HG03095 (cell line): ENCODE measurements around the gene PDE11A.
"Not testable (repeated sequence)": the region's sequence is repeated elsewhere in the genome, so short reads cannot be mapped to it uniquely, and the experiment has no call there.

Source experiments
- ATAC-seq: cut with Tn5 transposase; IDR thresholded peaks from one replicate; pipeline ENCODE4 v1.9.1; 2021; ENCODE audit warnings: moderate library complexity; ENCODE audit not compliant: unreplicated experiment

PDE11A gene

GRCh38 chr2:177828557-177828956 is 244.0 kb downstream of the PDE11A start:
- no peak for ATAC-seq

GRCh38 chr2:177826897-177827296 is 245.7 kb downstream of the PDE11A start:
- ATAC-seq = no peak

GRCh38 chr2:177822941-177823340 is 249.6 kb downstream of the PDE11A start:
- ATAC-seq = no peak

- ATAC-seq = no peak
Measured at GRCh38 chr2:177818412-177818811, 254.2 kb downstream of the PDE11A start.

GRCh38 chr2:177817300-177817699 is 255.3 kb downstream of the PDE11A start:
- ATAC-seq = no peak

GRCh38 chr2:177816766-177817165 is 255.8 kb downstream of the PDE11A start:
- ATAC-seq = no peak

GRCh38 chr2:177812713-177813396 is 259.7 kb downstream of the PDE11A start:
- no peak for ATAC-seq

GRCh38 chr2:177810906-177811305 is 261.7 kb downstream of the PDE11A start:
- no peak for ATAC-seq

GRCh38 chr2:177808984-177809809 is 263.4 kb downstream of the PDE11A start:
- no peak for ATAC-seq

GRCh38 chr2:177806025-177806424 is 266.6 kb downstream of the PDE11A start:
- ATAC-seq = no peak

- no peak for ATAC-seq
Measured at GRCh38 chr2:177799531-177799930, 273.0 kb downstream of the PDE11A start.

GRCh38 chr2:177797808-177798207 is 274.8 kb downstream of the PDE11A start:
- no peak for ATAC-seq

GRCh38 chr2:177796654-177797415 is 275.7 kb downstream of the PDE11A start:
- ATAC-seq = no peak

- no peak for ATAC-seq
Measured at GRCh38 chr2:177796011-177796410, 276.6 kb downstream of the PDE11A start.

- ATAC-seq = not testable (repeated sequence)
Measured at GRCh38 chr2:177785143-177785542, 287.4 kb downstream of the PDE11A start.

GRCh38 chr2:177784745-177785067 is 287.9 kb downstream of the PDE11A start:
- ATAC-seq = no peak

GRCh38 chr2:177783835-177784744 is 288.5 kb downstream of the PDE11A start:
- ATAC-seq = no peak

GRCh38 chr2:177783091-177783490 is 289.5 kb downstream of the PDE11A start:
- no peak for ATAC-seq

- ATAC-seq = no peak
Measured at GRCh38 chr2:177782613-177783012, 290.0 kb downstream of the PDE11A start.

GRCh38 chr2:177778472-177778871 is 294.1 kb downstream of the PDE11A start:
- no peak for ATAC-seq

GRCh38 chr2:177772529-177772928 is 300.0 kb downstream of the PDE11A start:
- no peak for ATAC-seq
